ENCODE data around the gene CMSS1.
"Not testable (repeated sequence)": the region's sequence is repeated elsewhere in the genome, so short reads cannot be mapped to it uniquely, and the experiment has no call there.

The CMSS1 gene

DNA sequence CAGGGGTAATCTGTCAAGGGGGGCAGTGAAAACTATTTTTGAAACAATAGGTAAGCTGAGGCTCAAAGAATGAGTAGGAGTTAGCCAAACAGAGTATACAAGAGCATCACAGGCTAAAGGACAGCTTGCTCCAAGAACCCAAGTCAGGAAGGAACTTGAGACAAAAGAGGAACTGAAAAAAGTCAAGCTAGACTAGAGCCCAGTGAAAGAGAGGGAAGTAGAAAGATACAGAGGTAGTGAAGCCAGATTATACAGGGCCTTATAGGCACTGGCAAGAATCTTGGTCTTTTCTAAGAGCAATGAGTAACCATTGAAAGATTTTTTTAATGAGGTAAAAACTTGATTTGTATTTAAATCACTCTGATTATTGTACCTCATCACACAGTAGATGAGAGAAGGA is 226.7 kb downstream of the CMSS1 start:
- no peak overlapping the region for H3K4me3 ChIP-seq (replicated peaks in 1 of 2; ENCODE audit: low read depth in 2 of 2, low read length in 2 of 2)
- no peak for DNase-seq (ENCODE audit: low read depth in 2 of 2)
- TF ChIP-seq, protein P1, sequence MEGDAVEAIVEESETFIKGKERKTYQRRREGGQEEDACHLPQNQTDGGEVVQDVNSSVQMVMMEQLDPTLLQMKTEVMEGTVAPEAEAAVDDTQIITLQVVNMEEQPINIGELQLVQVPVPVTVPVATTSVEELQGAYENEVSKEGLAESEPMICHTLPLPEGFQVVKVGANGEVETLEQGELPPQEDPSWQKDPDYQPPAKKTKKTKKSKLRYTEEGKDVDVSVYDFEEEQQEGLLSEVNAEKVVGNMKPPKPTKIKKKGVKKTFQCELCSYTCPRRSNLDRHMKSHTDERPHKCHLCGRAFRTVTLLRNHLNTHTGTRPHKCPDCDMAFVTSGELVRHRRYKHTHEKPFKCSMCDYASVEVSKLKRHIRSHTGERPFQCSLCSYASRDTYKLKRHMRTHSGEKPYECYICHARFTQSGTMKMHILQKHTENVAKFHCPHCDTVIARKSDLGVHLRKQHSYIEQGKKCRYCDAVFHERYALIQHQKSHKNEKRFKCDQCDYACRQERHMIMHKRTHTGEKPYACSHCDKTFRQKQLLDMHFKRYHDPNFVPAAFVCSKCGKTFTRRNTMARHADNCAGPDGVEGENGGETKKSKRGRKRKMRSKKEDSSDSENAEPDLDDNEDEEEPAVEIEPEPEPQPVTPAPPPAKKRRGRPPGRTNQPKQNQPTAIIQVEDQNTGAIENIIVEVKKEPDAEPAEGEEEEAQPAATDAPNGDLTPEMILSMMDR (IDR thresholded peaks at IDR 0.05; ENCODE audit: low read depth, low read length) = no peak

DNA sequence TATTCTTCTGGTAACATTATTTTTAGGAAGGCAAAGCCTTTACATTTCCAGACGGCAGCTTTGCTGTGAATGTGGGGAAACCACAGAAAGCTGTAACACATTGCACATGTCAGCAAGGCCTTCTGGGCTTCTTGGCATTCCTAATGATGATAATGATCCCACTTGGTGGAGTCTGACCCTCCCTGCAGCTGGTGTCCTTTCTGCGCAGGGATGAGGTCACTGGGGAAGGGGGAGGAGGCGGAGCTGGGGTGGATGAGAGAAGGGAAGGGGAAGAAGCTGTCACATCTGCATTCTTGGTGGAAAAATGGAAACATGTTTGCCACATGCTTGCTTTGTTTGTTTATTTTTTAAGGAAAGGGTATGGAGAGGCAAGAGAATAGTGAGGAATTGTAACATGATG is 228.0 kb downstream of the CMSS1 start:
- DNase-seq (ENCODE audit: low read depth in 2 of 2) = peak; percentile 93 to 97
- TF ChIP-seq, protein P1 (IDR thresholded peaks at IDR 0.05; ENCODE audit: low read depth, low read length) = no peak

GRCh38 chr3:100046986-100047385 is 229.3 kb downstream of the CMSS1 start:
- no peak overlapping the region for H3K4me3 ChIP-seq (replicated peaks in 1 of 2; ENCODE audit: low read depth in 2 of 2, low read length in 2 of 2)

More for the DNA sequence above, 228.0 kb downstream of the CMSS1 start:
- no peak overlapping the region for H3K4me3 ChIP-seq (replicated peaks in 1 of 2; ENCODE audit: low read depth in 2 of 2, low read length in 2 of 2)

GRCh38 chr3:100047455-100048141 is 229.9 kb downstream of the CMSS1 start:
- DNase-seq (ENCODE audit: low read depth in 2 of 2) = peak; percentile 58 to 94
- TF ChIP-seq, protein P1 (IDR thresholded peaks at IDR 0.05; ENCODE audit: low read depth, low read length) = no peak
- H3K4me3 ChIP-seq (replicated peaks in 1 of 2; ENCODE audit: low read depth in 2 of 2, low read length in 2 of 2) = no peak overlapping the region

More at GRCh38 chr3:100046986-100047385, 229.3 kb downstream of the CMSS1 start:
- TF ChIP-seq, protein P1 (IDR thresholded peaks at IDR 0.05; ENCODE audit: low read depth, low read length) = no peak
- no peak for DNase-seq (ENCODE audit: low read depth in 2 of 2)

- no peak for DNase-seq (ENCODE audit: low read depth in 2 of 2)
- H3K4me3 ChIP-seq (replicated peaks in 1 of 2; ENCODE audit: low read depth in 2 of 2, low read length in 2 of 2) = no peak overlapping the region
- TF ChIP-seq, protein P1 (IDR thresholded peaks at IDR 0.05; ENCODE audit: low read depth, low read length) = no peak
Measured at GRCh38 chr3:100048248-100048647, 230.6 kb downstream of the CMSS1 start.

DNA sequence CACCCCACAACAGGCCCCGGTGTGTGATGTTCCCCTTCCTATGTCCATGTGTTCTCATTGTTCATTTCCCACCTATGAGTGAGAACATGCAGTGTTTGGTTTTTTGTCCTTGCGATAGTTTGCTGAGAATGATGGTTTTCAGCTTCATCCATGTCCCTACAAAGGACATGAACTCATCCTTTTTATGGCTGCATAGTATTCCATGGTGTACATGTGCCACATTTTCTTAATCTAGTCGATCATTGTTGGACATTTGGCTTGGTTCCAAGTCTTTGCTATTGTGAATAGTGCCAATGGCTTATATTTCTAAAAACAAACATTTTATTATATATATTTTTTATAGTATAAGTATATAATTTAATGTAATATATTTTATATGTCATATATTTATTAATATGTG is 233.9 kb downstream of the CMSS1 start:
- not testable (repeated sequence) for H3K4me3 ChIP-seq (replicated peaks in 1 of 2; ENCODE audit: low read depth in 2 of 2, low read length in 2 of 2); DNase-seq (ENCODE audit: low read depth in 2 of 2)

- TF ChIP-seq, protein P1 (IDR thresholded peaks at IDR 0.05; ENCODE audit: low read depth, low read length) = no peak
- peak in 1 of 2 donors; percentile 36 for DNase-seq (ENCODE audit: low read depth in 2 of 2)
- H3K4me3 ChIP-seq (replicated peaks in 1 of 2; ENCODE audit: low read depth in 2 of 2, low read length in 2 of 2) = no peak overlapping the region
Measured at GRCh38 chr3:100053951-100054620, 236.4 kb downstream of the CMSS1 start.
